Esophagus muscularis mucosa (tissue), 4 donors: Measurements from ENCODE around the gene BMAL1.

Source experiments
- EP300 ChIP-seq: sonication (generic); formaldehyde crosslinking; IDR thresholded peaks from one replicate; pipeline ENCODE4 v1.6.1; 2017; ENCODE audit warnings: antibody characterized with exemption
- POLR2A ChIP-seq: fragments of 450-650 bp; IDR thresholded peaks from one replicate; pipeline ENCODE4 v1.6.1; 2017; ENCODE audit warnings: antibody characterized with exemption, moderate library complexity, mild to moderate bottlenecking, low read depth
- POLR2AphosphoS5 ChIP-seq, 2 donors: sonication (generic); formaldehyde crosslinking; IDR thresholded peaks; one replicate each; pipeline ENCODE4 v1.6.1; 2017; ENCODE audit warnings: antibody characterized with exemption in 2 of 2
- TF ChIP-seq, protein P1 (sequence below), 3 experiments: fragments of 200-600 bp in 2 of 3; fragments of 450-650 bp in 1 of 3; sonication (generic) in 2 of 3; IDR thresholded peaks; one replicate each; pipeline ENCODE4 v1.5.1; 2017 to 2019; ENCODE audit warnings: antibody characterized with exemption in 3 of 3, mild to moderate bottlenecking in 2 of 3, moderate library complexity in 1 of 3

DNA sequence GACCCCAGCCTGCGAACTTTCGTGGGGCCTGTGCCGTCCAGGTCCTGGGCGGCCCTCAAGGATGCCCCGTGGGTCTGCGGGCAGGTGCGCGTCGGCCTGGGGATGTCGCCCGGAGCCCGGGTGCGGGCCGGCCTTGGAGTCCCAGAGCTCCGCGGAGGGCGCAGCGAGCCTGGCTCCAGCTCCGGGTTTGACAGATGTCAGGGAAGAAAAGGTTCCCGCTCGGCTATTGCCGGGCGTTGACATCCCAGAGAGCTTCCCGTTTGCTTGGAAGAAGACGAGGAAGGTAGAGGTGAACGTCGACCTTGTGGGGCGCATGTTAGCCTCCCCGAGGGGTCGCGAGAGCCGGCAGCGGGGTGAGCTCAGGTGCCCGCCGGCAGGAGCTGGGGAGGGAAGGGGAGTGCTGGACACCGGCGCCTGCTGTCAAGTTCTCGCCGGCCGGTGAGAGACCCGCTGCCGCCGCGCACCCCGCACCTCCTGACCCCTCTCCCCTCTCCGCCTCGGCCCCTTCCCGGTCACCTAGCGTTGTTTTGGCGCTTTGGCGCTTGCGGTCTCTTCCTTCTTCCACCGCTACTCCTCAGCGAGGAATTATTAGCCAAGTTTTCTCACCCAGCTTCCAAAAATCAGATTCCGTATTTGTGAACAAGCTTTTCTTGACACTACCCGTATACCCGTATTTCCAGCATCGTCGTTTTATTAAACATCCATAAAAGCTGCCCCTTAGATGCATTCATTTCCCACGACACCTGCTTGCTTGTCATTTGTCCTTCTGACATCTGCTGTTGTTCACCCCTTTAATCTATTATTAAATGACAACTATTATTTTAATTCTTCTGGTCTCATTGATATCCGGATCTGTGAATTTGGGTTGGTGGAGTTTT is 1.3 kb downstream of the BMAL1 start:
- TF ChIP-seq, protein P1, sequence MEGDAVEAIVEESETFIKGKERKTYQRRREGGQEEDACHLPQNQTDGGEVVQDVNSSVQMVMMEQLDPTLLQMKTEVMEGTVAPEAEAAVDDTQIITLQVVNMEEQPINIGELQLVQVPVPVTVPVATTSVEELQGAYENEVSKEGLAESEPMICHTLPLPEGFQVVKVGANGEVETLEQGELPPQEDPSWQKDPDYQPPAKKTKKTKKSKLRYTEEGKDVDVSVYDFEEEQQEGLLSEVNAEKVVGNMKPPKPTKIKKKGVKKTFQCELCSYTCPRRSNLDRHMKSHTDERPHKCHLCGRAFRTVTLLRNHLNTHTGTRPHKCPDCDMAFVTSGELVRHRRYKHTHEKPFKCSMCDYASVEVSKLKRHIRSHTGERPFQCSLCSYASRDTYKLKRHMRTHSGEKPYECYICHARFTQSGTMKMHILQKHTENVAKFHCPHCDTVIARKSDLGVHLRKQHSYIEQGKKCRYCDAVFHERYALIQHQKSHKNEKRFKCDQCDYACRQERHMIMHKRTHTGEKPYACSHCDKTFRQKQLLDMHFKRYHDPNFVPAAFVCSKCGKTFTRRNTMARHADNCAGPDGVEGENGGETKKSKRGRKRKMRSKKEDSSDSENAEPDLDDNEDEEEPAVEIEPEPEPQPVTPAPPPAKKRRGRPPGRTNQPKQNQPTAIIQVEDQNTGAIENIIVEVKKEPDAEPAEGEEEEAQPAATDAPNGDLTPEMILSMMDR (IDR thresholded peaks at IDR 0.05) = no peak
- TF ChIP-seq POLR2A (no peak), EP300 (no peak), POLR2AphosphoS5 (IDR thresholded peaks at IDR 0.05) (no peak)
